OCI-LY1 (cell line): ENCODE measurements around the gene MPZL3.
A peak's percentile ranks its signal among the peaks of the same experiment; 100 is the strongest.

Experiments used
- H2AFZ ChIP-seq: fragments of 200-600 bp; sonication (generic), shearing (Covaris generic); 2 replicates; pipeline ENCODE4 v1.6.0; 2014; ENCODE audit warnings: antibody characterized with exemption, mild to moderate bottlenecking, low read length
- H3F3A ChIP-seq: fragments of 200-600 bp; sonication (generic), shearing (Covaris generic); 2 replicates; pipeline ENCODE4 v1.6.0; 2014; ENCODE audit warnings: mild to moderate bottlenecking, antibody characterized with exemption, low read length, moderate library complexity; ENCODE audit not compliant: insufficient read depth
- H3K27ac ChIP-seq: fragments of 200-600 bp; sonication (generic); 2 replicates; pipeline ENCODE4 v1.5.1; 2014; ENCODE audit warnings: low read length, mixed run types, mild to moderate bottlenecking, low read depth; ENCODE audit not compliant: poor library complexity, severe bottlenecking
- H3K27me3 ChIP-seq: fragments of 200-600 bp; sonication (generic); 2 replicates; pipeline ENCODE4 v1.6.0; 2014; ENCODE audit warnings: antibody characterized with exemption, mild to moderate bottlenecking, low read length, moderate library complexity; ENCODE audit not compliant: insufficient read depth
- H3K36me3 ChIP-seq: fragments of 200-600 bp; sonication (generic); 2 replicates; pipeline ENCODE4 v1.6.1; 2014; ENCODE audit warnings: mild to moderate bottlenecking, antibody characterized with exemption, low read length, moderate library complexity, mixed read lengths; ENCODE audit not compliant: insufficient read depth
- H3K4me1 ChIP-seq: fragments of 200-600 bp; sonication (generic); 2 replicates; pipeline ENCODE4 v1.5.1; 2014; ENCODE audit warnings: mild to moderate bottlenecking, low read length, moderate library complexity; ENCODE audit not compliant: insufficient read depth, severe bottlenecking
- H3K4me2 ChIP-seq: fragments of 200-600 bp; sonication (generic), shearing (Covaris generic); 2 replicates; pipeline ENCODE4 v1.6.1; 2014; ENCODE audit warnings: low read length
- H3K4me3 ChIP-seq: fragments of 200-600 bp; sonication (generic); 2 replicates; pipeline ENCODE4 v1.5.1; 2014; ENCODE audit warnings: low read length, low read depth, mild to moderate bottlenecking, mixed read lengths; ENCODE audit not compliant: poor library complexity, severe bottlenecking
- H3K79me2 ChIP-seq: fragments of 200-600 bp; shearing (Covaris generic); 2 replicates; pipeline ENCODE4 v1.6.1; 2016; ENCODE audit warnings: mixed run types, low read length, mixed read lengths; ENCODE audit not compliant: insufficient read depth
- H3K9ac ChIP-seq: fragments of 200-600 bp; sonication (generic), shearing (Covaris generic); 2 replicates; pipeline ENCODE4 v1.6.1; 2014; ENCODE audit warnings: mild to moderate bottlenecking, low read length, mixed read lengths
- H3K9me2 ChIP-seq: fragments of 200-600 bp; sonication (generic), shearing (Covaris generic); 2 replicates; pipeline ENCODE4 v1.6.1; 2014; ENCODE audit warnings: low read depth, mild to moderate bottlenecking, low read length, mixed read lengths
- H3K9me3 ChIP-seq: fragments of 200-600 bp; shearing (Covaris generic); 2 replicates; pipeline ENCODE4 v1.6.1; 2014; ENCODE audit warnings: low read length, mixed read lengths
- H4K20me1 ChIP-seq: fragments of 200-600 bp; sonication (generic), shearing (Covaris generic); 2 replicates; pipeline ENCODE4 v1.6.0; 2016; ENCODE audit warnings: mild to moderate bottlenecking, low read length; ENCODE audit not compliant: insufficient read depth
- EZH2 ChIP-seq: fragments of 200-600 bp; sonication (generic), shearing (Covaris generic); IDR thresholded peaks from 2 replicates; pipeline ENCODE4 v1.8.0; 2017; ENCODE audit warnings: borderline replicate concordance, mixed run types, mild to moderate bottlenecking, antibody characterized with exemption, low read length, moderate library complexity, mixed read lengths
- TF ChIP-seq, protein P1 (sequence below): fragments of 200-600 bp; sonication (generic), shearing (Covaris generic); IDR thresholded peaks from 2 replicates; pipeline ENCODE4 v1.5.1; 2017; ENCODE audit warnings: mild to moderate bottlenecking, antibody characterized with exemption, low read length, moderate library complexity, mixed read lengths

Gene MPZL3

DNA sequence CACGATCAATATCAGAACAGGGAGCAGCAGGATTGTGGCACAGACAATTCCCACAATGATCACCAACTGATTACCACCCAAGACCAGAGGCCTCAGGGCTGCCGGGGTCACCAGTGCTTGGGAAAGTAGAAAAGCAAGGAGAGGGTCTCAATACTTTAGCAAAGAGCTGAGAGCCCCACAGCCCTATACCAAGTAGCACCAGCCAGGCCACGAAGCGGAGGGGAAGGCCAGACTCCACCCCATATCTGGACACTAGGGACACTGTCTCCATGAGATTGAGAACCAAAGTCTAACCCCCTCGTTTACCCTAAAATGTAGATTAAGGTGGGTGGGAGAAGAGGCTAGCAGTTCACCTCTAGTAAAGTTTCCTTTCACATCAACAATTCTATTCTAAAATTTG is 51.7 kb downstream of the MPZL3 start:
- no peaks in the 10 kb centered on the region for H3K27me3 ChIP-seq
- no peaks in the 10 kb centered on the region for H4K20me1 ChIP-seq
- no peaks in the 10 kb centered on the region for H3K9me2 ChIP-seq
- no peaks in the 10 kb centered on the region; the same call in 1 of the 2 replicates for H3K36me3 ChIP-seq
- no peaks in the 10 kb centered on the region for H3F3A ChIP-seq
- no peak overlapping the region for H3K4me3 ChIP-seq
- peaks cover 5% of the 10 kb centered on the region for H3K4me1 ChIP-seq
- H2AFZ ChIP-seq: no peak overlapping the region
- TF ChIP-seq EZH2: no peak
- TF ChIP-seq, protein P1, sequence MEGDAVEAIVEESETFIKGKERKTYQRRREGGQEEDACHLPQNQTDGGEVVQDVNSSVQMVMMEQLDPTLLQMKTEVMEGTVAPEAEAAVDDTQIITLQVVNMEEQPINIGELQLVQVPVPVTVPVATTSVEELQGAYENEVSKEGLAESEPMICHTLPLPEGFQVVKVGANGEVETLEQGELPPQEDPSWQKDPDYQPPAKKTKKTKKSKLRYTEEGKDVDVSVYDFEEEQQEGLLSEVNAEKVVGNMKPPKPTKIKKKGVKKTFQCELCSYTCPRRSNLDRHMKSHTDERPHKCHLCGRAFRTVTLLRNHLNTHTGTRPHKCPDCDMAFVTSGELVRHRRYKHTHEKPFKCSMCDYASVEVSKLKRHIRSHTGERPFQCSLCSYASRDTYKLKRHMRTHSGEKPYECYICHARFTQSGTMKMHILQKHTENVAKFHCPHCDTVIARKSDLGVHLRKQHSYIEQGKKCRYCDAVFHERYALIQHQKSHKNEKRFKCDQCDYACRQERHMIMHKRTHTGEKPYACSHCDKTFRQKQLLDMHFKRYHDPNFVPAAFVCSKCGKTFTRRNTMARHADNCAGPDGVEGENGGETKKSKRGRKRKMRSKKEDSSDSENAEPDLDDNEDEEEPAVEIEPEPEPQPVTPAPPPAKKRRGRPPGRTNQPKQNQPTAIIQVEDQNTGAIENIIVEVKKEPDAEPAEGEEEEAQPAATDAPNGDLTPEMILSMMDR: no peak
- H3K27ac ChIP-seq: no peak overlapping the region
- no peaks in the 10 kb centered on the region for H3K79me2 ChIP-seq
- H3K4me2 ChIP-seq: no peak overlapping the region
- no peak overlapping the region for H3K9ac ChIP-seq
- H3K9me3 ChIP-seq: no peaks in the 10 kb centered on the region

- TF ChIP-seq EZH2: no peak
- TF ChIP-seq, protein P1: no peak
- Histone ChIP-seq H4K20me1 (no peaks in the 10 kb centered on the region), H3K79me2 (no peaks in the 10 kb centered on the region), H3K9me3 (no peaks in the 10 kb centered on the region), H3K4me3 (no peak overlapping the region), H3K27me3 (no peaks in the 10 kb centered on the region), H3K27ac (no peak overlapping the region), H3K4me2 (no peak overlapping the region), H2AFZ (no peak overlapping the region), H3F3A (no peaks in the 10 kb centered on the region), H3K4me1 (peaks cover 8% of the 10 kb centered on the region), H3K36me3 (no peaks in the 10 kb centered on the region; the same call in 1 of the 2 replicates), H3K9me2 (no peaks in the 10 kb centered on the region), H3K9ac (no peak overlapping the region)
Observed at GRCh38 chr11:118199135-118199534, 53.0 kb downstream of the MPZL3 start.

GRCh38 chr11:118198370-118198769 is 53.8 kb downstream of the MPZL3 start:
- no peak overlapping the region for H3K9ac ChIP-seq
- H3K9me3 ChIP-seq: no peaks in the 10 kb centered on the region
- H2AFZ ChIP-seq: no peak overlapping the region
- H4K20me1 ChIP-seq: no peaks in the 10 kb centered on the region
- H3K79me2 ChIP-seq: no peaks in the 10 kb centered on the region
- no peaks in the 10 kb centered on the region; the same call in 1 of the 2 replicates for H3K36me3 ChIP-seq
- no peak overlapping the region for H3K27ac ChIP-seq
- H3K9me2 ChIP-seq: no peaks in the 10 kb centered on the region
- TF ChIP-seq, protein P1: peak; percentile 79
- TF ChIP-seq EZH2: no peak
- no peak overlapping the region for H3K4me3 ChIP-seq
- peaks cover 8% of the 10 kb centered on the region for H3K4me1 ChIP-seq
- H3K4me2 ChIP-seq: no peak overlapping the region
- no peaks in the 10 kb centered on the region for H3F3A ChIP-seq
- H3K27me3 ChIP-seq: no peaks in the 10 kb centered on the region
